Measurements from ENCODE around the gene METRNL. TPM values are rescaled to one million over a fixed set of nuclear protein-coding genes. Genes with fewer than 3 reads are reported as not detected.

The METRNL gene
- total RNA-seq, 1 donor from 2014 or later, result 152 TPM

DNA sequence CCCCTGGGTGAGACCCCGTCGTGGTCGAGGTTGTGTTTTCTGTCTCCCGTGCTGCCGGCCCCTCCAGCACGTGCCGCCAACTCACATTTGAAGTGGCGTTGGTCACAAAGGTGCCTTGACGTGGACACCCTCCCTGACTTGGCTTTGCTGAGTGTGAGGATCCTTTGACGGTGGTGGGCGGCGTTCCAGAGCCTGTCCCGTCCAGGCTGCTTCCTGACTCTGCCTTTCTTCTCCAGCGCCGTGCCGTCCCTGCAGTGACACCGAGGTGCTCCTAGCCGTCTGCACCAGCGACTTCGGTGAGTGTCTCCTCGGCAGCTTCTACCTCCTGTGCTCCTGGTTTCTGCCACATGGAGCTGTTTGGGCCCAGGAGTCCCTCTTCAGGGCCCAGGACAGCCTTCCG lies 13.5 kb downstream of the METRNL start:
- no peak for ATAC-seq

DNA sequence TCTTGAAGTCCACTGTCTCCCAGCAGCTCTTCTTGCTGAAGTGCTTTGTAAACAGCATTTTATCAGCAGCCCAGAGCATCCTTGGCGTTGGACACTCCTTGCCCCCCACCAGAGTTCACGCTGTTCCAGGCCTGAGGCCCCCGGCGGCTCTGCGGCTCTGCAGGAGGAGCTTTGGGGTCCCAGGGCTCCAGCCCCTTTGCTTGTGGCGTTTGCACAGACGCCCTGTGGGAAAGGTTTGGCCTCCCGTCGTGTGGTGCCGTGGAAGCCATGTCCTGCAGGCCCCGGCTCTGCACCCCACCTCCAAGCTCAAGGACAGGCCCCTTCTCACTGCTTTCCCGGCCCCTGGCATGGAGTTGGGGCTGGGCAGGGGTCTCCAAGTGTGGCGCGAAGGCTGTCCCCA lies 14.1 kb downstream of the METRNL start:
- no peak for ATAC-seq

DNA sequence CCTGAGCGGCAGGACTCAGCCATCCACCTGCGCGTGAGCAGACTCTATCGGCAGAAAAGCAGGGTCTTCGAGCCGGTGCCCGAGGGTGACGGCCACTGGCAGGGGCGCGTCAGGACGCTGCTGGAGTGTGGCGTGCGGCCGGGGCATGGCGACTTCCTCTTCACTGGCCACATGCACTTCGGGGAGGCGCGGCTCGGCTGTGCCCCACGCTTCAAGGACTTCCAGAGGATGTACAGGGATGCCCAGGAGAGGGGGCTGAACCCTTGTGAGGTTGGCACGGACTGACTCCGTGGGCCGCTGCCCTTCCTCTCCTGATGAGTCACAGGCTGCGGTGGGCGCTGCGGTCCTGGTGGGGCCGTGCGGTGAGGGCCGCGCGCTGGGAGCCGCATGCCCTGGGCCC lies 14.9 kb downstream of the METRNL start:
- ATAC-seq, result no peak

DNA sequence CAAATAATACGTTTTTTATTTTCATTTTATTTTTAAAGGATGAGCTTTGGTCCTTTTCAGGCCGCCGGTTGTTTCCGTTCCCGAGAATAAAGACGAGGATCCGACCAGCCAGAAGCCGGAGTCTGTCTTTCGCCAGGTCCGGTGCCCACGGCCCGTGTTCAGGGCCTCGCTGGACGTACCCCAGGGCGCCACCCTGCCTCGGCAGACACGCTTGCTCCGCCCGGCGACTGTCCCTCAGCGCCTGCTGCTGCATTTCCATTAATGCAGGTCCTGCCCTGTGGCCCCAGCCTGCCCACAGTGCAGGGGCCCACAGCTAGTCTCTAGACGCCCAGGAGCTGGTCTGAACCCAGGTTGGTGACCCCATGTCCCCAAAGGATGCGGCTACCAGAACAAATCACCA lies 15.6 kb downstream of the METRNL start:
- no peak for ATAC-seq

DNA sequence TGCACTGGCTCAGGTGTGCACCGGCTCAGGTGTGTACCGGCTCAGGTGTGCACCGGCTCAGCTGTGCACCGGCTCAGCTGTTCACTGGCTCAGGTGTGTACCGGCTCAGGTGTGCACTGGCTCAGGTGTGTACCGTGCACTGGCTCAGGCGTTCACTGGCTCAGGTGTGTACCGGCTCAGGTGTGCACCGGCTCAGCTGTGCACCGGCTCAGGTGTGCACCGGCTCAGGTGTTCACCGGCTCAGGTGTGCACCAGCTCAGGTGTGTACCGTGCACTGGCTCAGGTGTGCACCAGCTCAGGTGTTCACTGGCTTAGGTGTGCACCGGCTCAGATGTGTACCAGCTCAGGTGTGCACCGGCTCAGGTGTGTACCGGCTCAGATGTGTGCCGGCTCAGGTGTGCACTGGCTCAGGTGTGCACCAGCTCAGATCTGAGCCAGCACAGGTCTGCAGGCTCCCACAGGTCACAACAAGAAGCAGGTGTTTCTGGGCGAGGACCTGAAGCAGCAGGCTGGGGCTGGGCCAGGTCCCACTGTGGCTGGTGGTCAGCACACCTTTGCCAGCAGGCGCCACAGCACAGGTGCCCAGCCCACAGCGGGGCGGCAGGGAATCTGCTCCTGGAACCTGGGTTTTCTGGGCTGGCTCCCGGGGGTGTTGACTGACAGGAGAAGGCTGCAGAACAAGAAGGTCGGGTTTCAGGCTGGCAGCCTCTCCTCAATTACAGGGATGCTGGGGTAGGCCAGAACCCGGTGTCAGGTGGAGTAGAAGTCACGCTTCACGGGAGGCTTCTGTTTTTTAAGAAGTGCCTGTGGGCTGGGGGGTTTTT lies 17.2 kb downstream of the METRNL start:
- ATAC-seq, result peak; percentile 47

DNA sequence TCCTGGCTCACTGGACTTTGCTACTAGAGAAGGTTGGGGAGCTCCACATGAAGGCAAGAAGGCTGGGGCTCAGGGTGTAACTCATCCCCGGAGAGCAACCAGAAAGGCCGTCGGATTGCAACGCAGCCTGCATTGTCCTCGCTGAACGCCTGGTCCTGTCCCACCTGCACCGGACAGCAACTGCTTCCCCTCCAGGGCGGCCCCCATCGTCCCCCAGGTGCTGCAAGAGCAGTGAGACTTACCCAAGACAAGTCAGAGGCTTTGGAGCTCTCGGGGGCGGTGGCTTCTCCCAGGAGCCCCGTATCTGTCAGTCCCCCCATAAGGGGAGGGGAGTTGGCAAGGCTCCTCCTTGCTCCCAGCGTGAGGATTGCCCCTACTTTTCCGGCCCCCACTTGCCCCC lies 18.4 kb downstream of the METRNL start:
- no peak for ATAC-seq

DNA sequence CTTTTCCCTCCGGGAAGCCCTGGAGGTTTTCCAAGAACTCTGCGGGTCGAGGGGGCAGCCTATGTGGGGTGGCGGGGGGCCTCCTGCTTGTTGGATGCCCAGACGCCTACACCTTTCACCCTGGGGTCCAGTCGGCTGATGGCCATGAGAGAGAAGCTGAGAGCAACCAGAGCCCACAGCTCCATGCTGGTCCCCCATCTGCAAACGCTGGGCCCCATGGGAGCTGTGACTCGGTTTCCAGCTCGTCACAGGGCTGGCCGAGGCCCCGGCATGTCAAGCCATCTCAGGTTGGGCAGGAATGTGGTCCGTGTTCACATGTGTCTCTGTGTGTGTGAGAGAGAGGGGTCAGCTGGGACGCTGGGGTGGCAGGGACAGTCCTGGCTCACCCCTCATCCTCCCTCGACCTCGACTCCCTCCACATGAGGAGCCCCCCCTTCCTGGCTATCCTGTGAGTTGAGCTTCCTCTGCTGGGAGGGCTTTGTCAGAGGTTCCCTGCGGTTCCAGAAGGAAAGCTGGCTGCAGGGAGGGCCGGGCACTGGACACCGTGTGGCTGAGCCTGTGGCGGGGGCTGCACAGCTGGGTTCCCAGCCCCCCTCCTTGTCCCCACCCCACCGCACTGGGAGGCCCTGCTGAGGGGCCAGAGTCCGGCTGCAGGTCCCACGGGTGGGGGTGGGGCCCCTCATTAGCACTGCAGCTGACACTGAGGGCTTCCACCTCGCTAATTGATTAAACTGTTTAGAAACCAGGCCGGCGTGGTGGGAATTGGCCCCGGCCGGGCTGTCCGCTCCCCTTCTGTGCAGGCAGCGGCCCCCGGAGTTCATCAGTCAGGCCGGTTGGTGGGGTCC lies 19.1 kb downstream of the METRNL start:
- ATAC-seq, result no peak

DNA sequence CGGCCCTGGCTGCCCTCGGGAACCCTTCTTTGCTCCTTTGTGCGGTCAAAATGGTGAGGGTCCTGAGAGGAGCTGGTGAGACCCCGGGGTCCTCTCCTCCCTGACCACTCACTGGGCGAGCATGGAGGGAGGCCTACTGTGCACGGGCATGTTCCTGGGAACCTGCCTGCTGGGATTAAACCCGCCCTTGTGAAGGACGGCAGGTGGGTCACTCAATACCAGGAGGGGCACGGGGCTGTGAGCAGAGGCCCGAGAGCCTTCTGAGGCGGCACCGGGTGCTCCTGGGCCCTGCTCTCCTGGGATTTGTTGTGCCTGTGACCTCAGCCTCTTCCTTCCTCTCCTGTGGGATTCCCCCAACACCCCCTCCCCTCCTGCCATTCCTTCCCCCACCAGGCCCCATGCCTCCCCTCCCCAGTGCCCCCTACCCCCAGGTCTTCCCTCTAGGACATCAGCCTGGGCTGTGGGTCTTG lies 19.7 kb downstream of the METRNL start:
- no peak for ATAC-seq

DNA sequence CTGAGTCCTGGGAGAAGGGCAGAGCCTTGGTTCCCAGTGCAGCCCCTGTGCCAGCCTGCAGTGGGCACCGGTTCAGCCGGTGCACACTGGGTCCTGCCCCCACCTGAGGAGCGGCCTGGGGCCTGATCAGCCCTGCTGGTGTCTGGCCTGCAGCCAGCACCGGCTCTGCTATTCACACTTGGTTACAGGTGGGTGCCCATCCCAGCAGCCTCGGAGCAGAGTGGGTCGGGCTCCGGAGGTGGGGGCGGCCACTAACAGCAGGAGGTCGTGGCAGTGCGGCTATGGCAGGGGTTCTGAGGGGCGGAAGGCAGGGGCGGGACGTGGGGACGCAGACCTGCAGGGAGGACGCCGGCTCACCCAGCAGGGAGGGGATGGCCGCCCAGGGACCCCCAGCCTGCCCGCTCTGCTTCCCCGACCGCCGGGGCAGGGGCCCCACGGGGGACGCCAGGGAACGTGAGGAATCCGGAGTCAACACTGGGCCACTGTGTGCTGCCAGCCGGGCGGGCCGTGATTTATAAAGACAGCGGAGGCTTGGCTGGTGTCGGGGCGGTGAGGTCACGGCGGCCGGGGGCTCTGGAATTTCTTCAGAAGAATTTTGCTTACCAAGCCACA lies 20.3 kb downstream of the METRNL start:
- peak; percentile 7 for ATAC-seq

DNA sequence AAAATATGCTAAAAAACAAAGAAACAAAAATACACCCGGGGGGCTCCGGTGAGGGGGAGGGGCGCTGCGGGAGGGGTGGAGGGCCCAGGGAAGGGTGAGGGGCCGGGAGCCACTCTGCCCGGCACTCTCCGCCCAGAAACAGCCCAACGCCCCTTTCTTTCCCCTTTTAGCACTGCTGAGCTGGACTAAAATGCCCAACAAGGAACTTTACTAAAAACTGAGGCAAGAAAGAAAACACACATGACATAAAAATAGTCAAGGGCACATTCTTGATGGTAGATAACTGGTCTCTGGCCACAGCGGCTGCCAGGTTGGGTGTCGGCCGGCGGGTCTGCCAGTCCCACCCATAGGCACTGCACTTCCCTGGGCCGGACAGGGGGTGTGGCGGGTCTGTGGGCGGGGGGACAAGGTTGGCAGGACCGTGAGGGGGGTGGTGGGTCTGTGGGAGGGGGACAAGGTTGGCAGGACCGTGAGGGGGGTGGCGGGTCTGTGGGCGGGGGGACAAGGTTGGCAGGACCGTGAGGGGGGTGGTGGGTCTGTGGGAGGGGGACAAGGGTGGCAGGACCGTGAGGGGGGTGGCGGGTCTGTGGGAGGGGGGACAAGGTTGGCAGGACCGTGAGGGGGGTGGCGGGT lies 20.9 kb downstream of the METRNL start:
- no peak for ATAC-seq

DNA sequence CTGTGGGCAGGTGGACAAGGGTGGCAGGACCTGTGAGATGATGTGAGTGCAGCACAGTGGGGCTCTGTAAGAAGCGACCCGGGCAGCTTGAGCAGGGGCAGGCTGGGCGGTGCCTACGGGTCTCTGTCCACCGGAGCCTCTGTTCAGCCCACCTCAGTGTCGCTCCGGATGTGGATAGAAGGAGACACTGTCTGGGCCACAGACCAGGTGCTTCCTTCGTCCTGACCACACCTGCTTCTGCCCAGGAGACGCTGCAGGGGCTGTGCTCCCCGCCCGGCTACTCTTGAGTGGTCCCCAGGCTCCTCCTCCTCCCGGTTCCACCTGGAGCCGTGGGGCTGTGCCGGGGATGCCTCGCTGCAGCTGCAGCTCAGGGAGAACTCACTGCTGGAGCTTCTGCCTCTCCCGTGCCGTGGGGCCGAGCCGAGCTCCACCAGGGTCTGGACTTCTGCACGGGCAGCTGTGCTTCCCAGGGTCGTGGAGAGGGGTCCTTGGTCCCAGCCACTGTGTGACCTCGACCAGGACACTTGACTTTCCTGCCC lies 21.5 kb downstream of the METRNL start:
- ATAC-seq, result peak; percentile 3

DNA sequence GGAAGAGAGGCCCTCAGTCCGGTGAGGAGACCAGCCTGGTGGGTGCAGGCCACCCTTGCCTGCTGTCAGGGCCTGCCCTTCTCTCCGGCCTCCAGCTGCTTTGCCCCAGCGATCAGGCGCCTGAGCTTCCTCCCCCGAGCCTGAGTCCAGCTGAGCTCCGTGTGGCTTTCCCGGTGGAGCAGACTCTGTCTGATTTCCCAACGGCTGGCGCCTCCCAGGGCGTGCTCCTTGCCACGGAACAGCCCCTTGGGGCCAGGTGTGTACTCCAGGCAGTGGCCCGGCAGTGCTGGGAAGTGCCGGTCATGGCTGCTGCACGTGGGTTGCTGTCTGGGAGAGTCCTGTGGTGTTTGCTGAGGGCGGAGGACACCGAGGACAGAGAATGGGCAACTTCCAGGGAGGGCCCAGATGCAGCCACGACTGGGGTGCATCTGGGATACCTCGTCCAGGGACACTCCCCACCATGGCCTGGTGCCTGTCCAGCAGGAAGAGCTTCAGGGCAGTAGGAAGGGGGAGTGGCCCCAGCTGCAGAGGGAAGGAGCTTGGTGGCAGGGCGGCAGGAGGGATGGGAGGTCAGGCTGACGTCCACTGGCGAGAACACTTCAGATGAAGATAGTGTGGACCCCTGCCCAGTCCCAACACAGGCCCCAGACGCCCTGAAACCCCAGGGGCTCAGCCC lies 22.5 kb downstream of the METRNL start:
- ATAC-seq, result peak; percentile 47

DNA sequence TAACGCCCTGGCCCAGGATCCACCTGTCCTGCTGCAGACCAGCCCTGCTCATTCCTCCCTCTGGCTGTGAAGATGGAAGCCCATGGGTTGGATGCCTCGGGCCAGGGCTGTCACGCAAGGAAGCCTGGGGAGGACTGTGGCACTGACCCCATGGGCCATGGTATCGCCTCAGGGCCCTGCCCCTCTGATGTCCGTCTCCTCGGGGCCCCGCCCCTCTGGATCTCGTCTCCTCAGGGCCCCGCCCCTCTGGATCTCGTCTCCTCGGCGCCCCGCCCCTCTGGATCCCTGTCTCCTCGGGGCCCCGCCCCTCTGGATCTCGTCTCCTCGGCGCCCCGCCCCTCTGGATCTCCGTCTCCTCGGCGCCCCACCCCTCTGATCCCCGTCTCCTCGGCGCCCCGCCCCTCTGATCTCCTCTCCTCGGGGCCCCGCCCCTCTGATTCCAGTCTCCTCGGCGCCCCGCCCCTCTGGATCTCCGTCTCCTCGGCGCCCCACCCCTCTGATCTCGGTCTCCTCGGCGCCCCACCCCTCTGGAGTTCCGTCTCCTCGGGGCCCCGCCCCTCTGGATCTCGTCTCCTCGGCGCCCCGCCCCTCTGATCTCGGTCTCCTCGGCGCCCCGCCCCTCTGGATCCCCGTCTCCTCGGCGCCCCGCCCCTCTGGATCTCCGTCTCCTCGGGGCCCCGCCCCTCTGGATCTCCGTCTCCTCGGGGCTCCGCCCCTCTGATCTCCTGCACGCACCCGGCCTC lies 24.0 kb downstream of the METRNL start:
- no peak for ATAC-seq

DNA sequence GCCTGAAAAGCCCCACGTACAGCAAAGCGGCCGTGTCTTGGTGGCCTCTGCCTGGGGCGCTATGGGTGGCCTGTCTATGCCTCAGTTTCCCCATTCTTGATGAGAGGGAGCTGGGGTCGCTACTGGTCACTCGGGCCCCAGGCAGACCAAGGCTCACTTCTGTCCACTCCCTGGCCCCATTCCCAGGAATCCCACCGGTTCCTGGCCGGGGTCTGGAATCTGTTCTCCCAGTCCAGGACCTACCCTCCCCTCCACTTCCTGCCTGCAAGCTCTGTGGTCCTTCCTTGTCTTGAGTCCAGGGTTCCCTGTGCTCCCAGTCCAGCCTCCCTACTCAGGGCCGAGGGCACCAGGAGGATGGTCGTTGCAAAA lies 24.5 kb downstream of the METRNL start:
- ATAC-seq, result no peak

DNA sequence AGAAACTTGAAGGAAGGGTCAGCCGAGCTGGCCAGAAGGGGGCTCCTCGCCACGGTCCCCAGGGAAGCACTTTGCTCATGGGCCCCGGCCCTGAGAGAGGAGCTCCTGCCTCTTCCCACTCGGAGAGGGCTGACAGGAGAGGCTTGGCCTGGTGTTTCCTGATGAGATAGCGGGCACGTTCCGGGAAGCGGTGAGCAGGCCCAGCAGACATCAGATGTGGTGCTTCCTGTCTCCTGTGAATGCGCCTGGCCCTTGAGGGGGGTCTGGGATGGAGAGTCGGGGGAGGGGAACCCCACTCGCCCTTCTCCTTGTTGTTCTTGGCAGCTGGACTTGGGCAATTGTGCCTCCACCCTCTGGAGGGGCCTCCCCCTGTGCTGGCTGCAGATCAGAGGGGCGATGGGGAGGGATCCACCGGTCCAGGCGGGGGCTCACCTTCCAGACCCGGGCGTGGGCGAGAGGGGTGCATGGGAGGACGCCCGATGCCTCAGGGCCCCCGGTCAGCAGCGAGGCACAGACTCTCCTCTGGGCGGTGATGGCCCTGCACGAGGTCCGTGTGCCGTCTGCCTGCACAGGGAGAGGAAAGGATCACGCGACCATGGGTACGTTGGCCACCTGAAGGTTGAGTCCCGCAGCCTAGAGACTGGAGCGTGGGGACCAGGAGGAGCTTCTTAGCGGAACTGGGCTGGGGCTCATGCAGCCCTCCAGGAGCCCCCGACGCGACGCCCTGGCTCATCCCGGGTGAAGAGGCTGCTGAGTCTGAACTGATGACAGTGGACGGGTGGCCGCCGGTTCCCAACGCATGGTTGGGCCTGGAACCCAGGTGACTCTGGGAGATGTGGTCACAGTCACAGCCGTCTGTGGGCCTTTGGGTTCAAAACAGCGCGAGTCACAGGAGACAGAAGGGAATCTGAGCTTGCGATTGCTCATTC lies 25.4 kb downstream of the METRNL start:
- ATAC-seq, result no peak

DNA sequence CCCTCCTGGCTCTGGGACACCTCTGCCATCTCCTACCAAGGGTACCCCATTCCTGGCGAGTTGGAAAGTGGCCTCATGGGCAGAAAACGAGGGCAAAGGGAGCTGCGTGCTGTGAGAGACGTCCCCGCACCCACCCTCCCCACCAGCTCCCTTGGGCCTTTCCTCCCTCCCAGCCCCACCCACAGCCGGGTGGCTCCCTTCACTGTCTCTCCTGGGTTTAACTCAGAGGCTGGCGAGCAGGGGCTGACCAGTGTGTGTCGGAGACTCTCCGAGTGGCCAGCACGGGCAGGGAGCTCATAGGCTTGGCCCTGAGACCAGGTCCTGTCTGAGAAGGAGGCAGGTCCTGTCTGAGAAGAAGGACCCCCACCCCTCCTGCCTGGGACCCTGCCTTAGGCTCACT lies 26.1 kb downstream of the METRNL start:
- no peak for ATAC-seq

DNA sequence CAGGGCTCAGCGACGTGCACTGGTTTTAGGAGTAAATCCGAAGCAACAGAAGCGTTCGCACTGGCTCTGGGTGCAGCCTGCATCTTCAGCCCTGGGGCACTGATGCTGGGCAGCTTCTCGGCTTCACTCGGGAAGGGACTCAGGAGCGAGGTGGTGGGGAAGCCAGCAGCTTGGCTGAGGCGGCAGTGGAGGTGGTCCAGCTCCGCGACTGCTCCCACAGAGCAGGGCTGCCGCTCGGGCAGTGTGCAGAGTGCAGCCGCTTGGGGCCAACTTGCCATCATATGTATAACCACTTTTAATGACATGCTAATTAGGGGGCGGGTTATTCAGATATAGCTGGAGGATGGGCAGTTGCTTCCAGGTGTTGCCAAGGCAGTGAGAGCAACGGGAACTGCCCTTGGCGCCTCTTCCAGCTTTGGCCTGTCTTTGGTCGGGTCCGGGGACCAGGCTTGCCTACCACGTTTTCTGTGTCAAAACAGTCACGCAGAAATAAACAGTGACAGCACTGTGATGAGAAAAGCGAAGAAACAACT lies 26.7 kb downstream of the METRNL start:
- no peak for ATAC-seq

DNA sequence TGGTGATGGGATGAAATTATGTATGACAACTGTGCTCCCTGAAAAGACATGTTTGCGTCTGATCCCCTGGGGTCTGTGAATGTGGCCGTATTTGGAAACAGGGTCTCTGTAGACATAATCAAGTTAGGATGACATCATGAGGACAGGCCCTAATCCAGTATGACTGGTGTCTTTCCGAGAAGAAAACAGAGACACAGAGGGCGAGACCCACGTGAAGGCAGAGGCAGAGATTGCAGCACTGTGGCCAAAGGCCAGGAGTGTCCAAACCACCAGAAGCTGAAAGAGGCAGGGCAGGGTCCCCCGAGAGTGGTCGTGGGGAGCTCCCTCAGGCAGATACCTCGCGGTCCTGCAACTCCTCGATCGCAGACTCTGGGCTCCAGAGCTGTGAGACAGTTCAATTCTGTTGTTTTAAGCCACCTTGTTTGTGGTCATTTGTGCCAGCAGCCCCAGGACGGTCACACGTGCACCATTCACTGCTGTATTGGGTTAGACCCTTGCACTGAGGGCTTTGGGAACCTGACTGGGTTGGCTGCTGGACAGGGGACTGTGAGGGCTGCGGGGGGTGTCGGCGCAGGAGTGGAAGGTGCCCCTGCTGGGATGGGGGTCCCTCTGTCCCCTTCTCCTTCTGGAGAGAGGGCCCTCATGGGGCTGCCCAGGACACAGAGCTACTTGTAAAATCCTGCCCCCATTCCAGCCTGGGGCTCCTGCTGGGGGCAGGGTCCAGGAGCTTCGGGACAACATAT lies 27.7 kb downstream of the METRNL start:
- no peak for ATAC-seq

DNA sequence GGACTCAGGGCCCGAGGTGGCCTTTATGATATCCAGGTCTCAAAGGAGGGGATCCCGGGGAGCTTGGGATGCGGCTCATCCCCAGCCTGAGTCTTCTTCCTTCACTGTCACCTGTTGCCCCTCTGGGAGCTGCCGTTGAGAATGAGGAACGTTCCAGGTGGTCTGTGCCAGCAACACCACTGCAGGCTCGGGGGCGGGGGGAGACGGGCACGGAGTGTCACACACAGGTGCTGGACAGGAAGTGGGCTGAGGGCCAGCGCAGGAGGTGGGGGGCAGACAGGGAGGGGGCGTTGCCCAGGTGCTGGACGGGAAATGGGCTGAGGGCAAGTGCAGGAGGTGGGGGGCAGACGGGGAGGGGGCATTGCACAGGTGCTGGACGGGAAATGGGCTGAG lies 28.2 kb downstream of the METRNL start:
- no peak for ATAC-seq
